Uterus (tissue), 2 donors: ENCODE data around the gene SMYD4.

Source experiments
- POLR2A ChIP-seq, 2 donors: fragments of 450-650 bp; IDR thresholded peaks; one replicate each; pipeline ENCODE4 v1.6.1; 2016; ENCODE audit warnings: antibody characterized with exemption in 2 of 2, mild to moderate bottlenecking in 1 of 2, moderate library complexity in 1 of 2
- TF ChIP-seq, protein P1 (sequence below), 4 experiments: fragments of 200-600 bp in 2 of 4; fragments of 450-650 bp in 2 of 4; sonication (generic) in 2 of 4; IDR thresholded peaks; one replicate each; pipeline ENCODE4 v1.5.1; 2016 to 2019; ENCODE audit warnings: antibody characterized with exemption in 4 of 4, mild to moderate bottlenecking in 2 of 4, moderate library complexity in 1 of 4

- TF ChIP-seq, protein P1, sequence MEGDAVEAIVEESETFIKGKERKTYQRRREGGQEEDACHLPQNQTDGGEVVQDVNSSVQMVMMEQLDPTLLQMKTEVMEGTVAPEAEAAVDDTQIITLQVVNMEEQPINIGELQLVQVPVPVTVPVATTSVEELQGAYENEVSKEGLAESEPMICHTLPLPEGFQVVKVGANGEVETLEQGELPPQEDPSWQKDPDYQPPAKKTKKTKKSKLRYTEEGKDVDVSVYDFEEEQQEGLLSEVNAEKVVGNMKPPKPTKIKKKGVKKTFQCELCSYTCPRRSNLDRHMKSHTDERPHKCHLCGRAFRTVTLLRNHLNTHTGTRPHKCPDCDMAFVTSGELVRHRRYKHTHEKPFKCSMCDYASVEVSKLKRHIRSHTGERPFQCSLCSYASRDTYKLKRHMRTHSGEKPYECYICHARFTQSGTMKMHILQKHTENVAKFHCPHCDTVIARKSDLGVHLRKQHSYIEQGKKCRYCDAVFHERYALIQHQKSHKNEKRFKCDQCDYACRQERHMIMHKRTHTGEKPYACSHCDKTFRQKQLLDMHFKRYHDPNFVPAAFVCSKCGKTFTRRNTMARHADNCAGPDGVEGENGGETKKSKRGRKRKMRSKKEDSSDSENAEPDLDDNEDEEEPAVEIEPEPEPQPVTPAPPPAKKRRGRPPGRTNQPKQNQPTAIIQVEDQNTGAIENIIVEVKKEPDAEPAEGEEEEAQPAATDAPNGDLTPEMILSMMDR (IDR thresholded peaks at IDR 0.05): no peak
- TF ChIP-seq POLR2A (IDR thresholded peaks at IDR 0.05): no peak
These were observed 38.4 kb upstream of the SMYD4 start for GRCh38 chr17:1868090-1868489.
